A549 treated with CpdA at 1 μM for 4 hours (cell line): ENCODE results near the gene DCDC2. TPM values are rescaled to one million over a fixed set of nuclear protein-coding genes. Genes with fewer than 3 reads are reported as not detected.

ENCODE experiments used
- total RNA-seq: library from RNA; stranded (reverse); fragments of 200-300 nt; extraction: Qiagen RNA extraction; gene quantifications from 5 replicates; pipeline ENCODE4 v1.2.3, GENCODE V29; 2022; ENCODE audit warnings: low read depth

DCDC2 gene
- 2.6 to 4.1 TPM (median 3.0 TPM) in 5 replicates for total RNA-seq

GRCh38 chr6:24357336-24358218 is at the start of gene DCDC2:
TSS of gene DCDC2 (minus strand) at chr6:24358059. CDS start at chr6:24357750, 309 bp downstream.

GRCh38 chr6:24402697-24403500 is 45.0 kb upstream of the DCDC2 start, which contains the start of gene MRS2:
TSS of gene MRS2 (plus strand) at chr6:24402936. CDS start at chr6:24403047, 111 bp downstream.

GRCh38 chr6:24125980-24126379 is 231.9 kb downstream of the DCDC2 start, which contains the start of gene NRSN1:
TSS of gene NRSN1 (plus strand) at chr6:24126215. CDS start at chr6:24134328, 8,113 bp downstream.

Other genes starting within 250 kb of the DCDC2 start
- not detected in 5 replicates for gene NRSN1, start 231.8 kb downstream of the DCDC2 start, total RNA-seq
- gene MRS2, start 44.9 kb upstream of the DCDC2 start, total RNA-seq = 19.2 to 23.2 TPM (median 20.4 TPM) in 5 replicates
- 0.66 to 1.2 TPM (median 1.1 TPM) in 5 replicates for gene GPLD1, start 131.5 kb upstream of the DCDC2 start, total RNA-seq
- 6.8 to 8.3 TPM (median 7.6 TPM) in 5 replicates for gene ALDH5A1, start 136.9 kb upstream of the DCDC2 start, total RNA-seq